Measurements from ENCODE around the gene RCL1. TPM values are rescaled to one million over a fixed set of nuclear protein-coding genes. Genes with fewer than 3 reads are reported as not detected.
A peak's percentile ranks its signal among the peaks of the same experiment; 100 is the strongest.

The RCL1 gene
- 10 to 100 TPM; 12.0 to 13.3 (median 12.4) TPM for total RNA-seq
- long read RNA-seq, donor 1, partial matches to known transcripts: 0 of 4 reads
- long read RNA-seq, donor 1, other reads (novel, unspliced or antisense): 2 of 4 reads
- long read RNA-seq, donor 2, transcript RCL1-204 (9 exons, 2,134 nt): major isoform, 8 of 9 reads
- long read RNA-seq, donor 2, partial matches to known transcripts: 0 of 9 reads
- long read RNA-seq, donor 2, other reads (novel, unspliced or antisense): 1 of 9 reads

- Histone ChIP-seq H3K9me3 (no peaks in the 10 kb centered on the region), H3K4me3 (peak within 1 kb of the TSS; percentile 55), H3K4me1 (ENCODE audit: low read depth) (peaks cover 10% of the 10 kb centered on the region), H3K36me3 (ENCODE audit: low read depth) (peaks cover 5% of the 10 kb centered on the region)
- intact Hi-C loops (cut with DNase I, micrococcal nuclease): loop anchor here in 1 of 2 donors (10.0 kb wide), 1 partner anchor 192 kb away; the partner anchor contains the start of gene JAK2
- peak; percentile 99 for ATAC-seq
- peak; percentile 95 to 98 (median 97) for DNase-seq
- TF ChIP-seq CTCF (IDR thresholded peaks at IDR 0.05): no peak
These were observed at the start of gene RCL1 for GRCh38 chr9:4792572-4793458. RCL1 (plus strand) TSS chr9:4792944; CDS start chr9:4793092, 148 bp downstream.

GRCh38 chr9:4743131-4743875 lies 49.4 kb upstream of the RCL1 start:
- peaks cover 14% of the 10 kb centered on the region for H3K4me1 ChIP-seq (ENCODE audit: low read depth)
- H3K4me3 ChIP-seq: no peak overlapping the region
- H3K36me3 ChIP-seq (ENCODE audit: low read depth): no peaks in the 10 kb centered on the region
- DNase-seq (no peak), ATAC-seq (no peak)
- H3K9me3 ChIP-seq: no peaks in the 10 kb centered on the region
- TF ChIP-seq CTCF (IDR thresholded peaks at IDR 0.05): no peak
- intact Hi-C loops (cut with DNase I, micrococcal nuclease): no loop called here

- ATAC-seq: no peak
- Histone ChIP-seq H3K36me3 (ENCODE audit: low read depth) (no peaks in the 10 kb centered on the region), H3K4me3 (no peak overlapping the region), H3K9me3 (no peaks in the 10 kb centered on the region), H3K4me1 (ENCODE audit: low read depth) (peaks cover 4% of the 10 kb centered on the region)
- no peak for TF ChIP-seq CTCF (IDR thresholded peaks at IDR 0.05)
- intact Hi-C loops (cut with DNase I, micrococcal nuclease): no loop called here
- DNase-seq: no peak
These were observed 46.3 kb upstream of the RCL1 start for GRCh38 chr9:4746278-4747030.

- ATAC-seq (no peak), DNase-seq (no peak)
- intact Hi-C loops (cut with DNase I, micrococcal nuclease): no loop called here
- Histone ChIP-seq H3K36me3 (ENCODE audit: low read depth) (no peaks in the 10 kb centered on the region), H3K4me3 (no peak overlapping the region), H3K4me1 (ENCODE audit: low read depth) (no peaks in the 10 kb centered on the region), H3K9me3 (no peaks in the 10 kb centered on the region)
- TF ChIP-seq CTCF (IDR thresholded peaks at IDR 0.05): no peak
These were observed 44.1 kb upstream of the RCL1 start for GRCh38 chr9:4748612-4749011.

All from mucosa of descending colon (tissue), 3 donors.